Suppressor macrophage (primary cell): Measurements from ENCODE around the gene RGR.
A peak's percentile ranks its signal among the peaks of the same experiment; 100 is the strongest.

ENCODE experiments used
- DNase-seq, 4 experiments: peaks; one replicate each; pipeline ENCODE4 v3.0.0-alpha.2; 2020 to 2022

RGR gene

DNA sequence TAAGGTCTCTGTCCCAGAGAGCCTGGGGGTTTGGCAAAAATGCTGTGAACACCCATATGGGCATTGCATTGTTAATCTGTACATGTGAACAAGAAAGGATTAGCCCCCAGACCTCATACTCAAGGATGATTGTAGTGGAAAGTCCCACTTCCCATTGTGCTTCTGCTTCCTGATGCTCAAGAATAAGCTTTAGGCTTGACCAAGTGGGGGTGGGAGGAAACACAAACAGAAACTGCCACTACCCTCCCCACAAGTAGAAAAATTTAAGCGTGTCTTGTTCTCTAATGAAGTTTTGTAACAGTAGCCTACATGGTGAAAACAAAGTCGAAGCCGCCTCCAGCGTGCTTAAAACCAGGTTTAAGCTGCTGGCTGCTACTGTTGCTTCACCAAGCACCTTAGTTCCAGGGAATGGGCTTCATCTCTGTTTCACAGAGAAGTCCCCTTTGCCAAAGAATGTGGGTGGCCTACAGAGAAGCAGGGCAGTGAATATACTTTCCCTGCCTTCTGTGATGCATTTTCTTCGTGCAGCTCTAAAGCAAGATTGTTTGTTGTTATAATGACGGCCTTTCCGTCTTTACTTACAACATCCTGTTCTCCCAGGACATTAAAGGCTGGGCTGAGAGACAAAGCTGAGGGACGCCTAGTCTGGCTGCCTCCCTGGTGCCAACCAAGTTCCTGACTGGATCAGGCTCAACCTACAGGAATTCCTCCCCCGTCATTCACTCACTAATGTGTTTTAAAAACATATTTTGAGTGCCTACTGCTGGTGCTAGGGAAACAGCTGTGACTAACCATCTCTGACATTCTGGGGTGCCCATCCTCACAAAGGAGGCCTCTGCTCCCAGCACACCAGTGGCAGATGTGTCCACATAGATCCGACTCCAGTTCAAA, 51.5 kb downstream of the RGR start:
- DNase-seq: peak; percentile 48 to 76 (median 66)

DNA sequence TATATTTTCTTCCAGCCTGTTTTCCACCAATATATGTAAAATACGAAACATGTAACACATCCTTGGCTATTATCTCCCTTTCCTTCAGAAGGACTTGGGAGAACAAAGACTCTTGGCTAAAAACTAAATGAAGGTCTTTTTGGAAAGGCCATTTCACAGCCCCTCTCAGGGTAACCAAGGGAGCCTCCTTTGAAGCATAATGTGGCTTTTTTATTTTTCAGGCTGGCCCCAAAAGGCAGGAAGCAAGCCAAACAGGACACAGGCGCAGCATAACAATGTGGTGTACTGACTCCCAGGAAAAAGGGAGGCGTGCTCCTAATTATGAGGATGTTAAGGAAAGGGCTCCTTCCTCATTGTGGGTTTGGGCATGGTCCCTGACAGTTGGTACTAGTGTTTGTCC, 53.2 kb downstream of the RGR start:
- DNase-seq: no peak

DNA sequence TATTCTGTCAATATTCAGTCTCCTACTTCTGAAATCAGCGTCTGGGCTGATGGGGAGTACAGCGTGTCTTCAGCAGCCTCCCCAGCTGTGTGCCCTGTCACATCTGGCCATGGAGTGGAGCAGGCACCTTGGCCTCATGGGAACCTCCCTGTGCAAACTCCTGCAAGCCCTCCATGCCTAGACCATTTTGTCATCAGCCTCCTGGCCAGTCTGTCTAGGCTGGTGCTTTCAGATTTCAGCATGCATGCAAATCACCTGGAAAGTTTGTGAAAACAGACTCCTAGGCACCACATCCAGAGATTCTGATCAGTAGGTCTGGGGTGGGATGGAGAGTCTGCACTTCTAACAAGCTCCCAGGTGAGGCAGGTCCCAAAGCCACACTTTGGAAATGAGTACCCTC, 57.4 kb downstream of the RGR start:
- no peak for DNase-seq

DNA sequence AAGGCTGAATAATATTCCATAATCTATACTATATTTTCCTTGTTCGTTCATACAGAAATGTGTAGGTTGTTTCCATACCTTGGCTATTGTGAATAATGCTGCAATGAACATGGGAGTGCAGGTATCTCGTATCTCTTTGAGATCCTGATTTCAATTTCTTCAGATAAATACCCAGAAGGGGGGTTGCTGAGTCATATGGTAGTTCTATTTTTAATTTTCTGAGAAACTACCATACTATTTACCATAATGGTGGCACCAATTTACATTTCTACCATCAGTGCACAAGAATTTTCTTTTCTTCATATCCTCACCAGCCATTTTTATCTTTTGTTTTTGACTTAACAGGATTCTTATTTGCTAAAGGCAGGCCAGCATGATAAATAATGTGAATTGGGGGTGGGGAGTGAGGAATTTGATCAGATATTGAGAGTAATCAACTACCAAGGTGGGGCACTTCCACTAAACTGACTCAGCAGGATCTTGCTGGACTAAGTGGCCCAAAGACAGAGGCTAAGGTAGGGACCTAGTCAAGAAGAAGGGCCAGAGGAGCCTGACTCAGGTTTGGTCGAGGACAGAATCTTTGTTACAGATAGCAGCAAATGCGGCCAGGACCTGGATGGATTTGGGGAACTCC, 62.0 kb downstream of the RGR start:
- no peak for DNase-seq

DNA sequence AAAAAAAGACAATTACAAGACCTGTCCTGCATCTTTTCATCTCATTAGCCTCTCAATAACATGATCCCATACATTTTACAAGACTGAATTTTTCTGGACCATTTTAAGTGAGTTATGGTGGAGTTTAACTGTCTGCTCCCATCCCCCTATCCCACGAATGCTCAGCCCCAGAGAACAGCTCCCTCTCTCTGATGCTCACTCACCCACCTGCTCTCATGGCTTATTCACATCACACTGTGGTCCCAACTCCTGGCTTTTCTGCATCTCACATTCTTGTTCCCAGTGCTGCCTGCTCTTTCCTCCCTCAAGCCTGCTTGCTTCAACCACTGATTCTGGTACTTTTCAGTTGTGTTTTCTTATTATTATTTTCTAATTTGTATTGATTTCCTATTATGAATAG, 63.2 kb downstream of the RGR start:
- DNase-seq: no peak

DNA sequence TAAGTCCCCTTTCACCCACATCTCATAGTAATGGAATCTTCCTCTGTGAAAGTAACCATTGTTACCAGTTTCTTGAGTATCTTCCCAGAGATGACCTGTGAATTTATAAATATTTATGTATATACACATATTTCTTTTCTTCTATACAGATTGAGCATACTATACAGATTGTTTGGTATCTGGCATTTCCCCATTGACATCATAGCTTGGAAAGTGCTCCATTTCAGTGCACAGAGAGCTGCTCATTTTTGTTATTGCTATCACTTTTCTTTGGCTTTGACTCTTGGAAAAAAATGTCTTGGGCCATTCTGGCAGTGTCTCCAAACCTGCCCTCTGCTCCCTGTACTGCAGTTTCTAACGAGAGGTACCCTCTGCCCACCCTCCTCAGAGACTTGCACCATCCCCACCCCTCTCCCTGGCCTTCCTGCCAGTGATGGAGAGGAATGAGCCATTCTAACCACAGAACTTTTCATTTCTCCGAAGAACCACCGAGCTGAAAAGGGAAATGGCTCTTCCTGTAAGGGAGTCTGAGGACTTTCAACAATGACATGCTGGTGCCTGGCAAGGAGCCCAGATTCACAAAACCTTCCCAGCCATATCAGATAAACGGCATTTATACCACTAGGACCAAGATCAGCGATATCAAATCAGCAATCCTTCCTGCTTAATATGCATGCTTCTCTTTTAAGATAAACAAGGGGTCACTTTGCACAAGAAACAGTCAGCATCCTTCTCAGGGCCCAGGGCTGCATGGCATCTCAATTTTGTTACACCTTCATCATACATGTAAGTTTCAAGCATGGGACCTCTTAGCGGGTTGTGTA, 63.8 kb downstream of the RGR start:
- DNase-seq: peak; percentile 63 to 73 (median 68)
